ENCODE results near the gene PRKG1. TPM values are rescaled to one million over a fixed set of nuclear protein-coding genes. Genes with fewer than 3 reads are reported as not detected.

PRKG1 gene
- total and polyA plus RNA-seq, 2 of the 4 experiments (the other 2 are of a cell fraction), result 3.5 to 18.3 TPM

DNA sequence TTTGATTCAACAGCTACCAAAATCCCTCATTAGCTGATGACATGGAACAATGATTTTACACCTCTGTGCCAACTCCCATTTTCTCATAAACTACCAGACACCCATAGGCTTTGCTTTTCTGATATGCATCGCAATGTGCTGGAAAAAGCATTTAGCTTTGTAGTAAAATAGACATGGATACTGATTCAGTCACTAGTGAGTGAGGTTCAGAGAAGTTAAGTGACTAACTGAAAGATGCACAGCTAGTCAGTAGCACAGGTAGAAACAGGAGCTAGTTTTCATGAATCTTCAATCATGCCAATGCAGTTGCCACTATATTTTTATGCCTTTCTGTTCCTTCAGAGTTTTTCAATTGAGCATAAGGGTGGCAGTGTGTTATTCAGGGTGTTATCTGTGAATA is 38.7 kb downstream of the PRKG1 start:
- Histone ChIP-seq H3K9ac (ENCODE audit: low read depth, low read length) (no peak overlapping the region), H3K23ac (ENCODE audit: low read depth, low read length) (peak overlapping the region; percentile 24; the same call in 1 of the 2 replicates), H2AK9ac (replicated peaks; ENCODE audit: low read depth, low read length, poor library complexity) (no peak overlapping the region), H3K27me3 (ENCODE audit: control insufficient read depth, insufficient read depth, low read length) (no peaks in the 10 kb centered on the region), H4K20me1 (ENCODE audit: insufficient read depth, low read length) (peaks cover 4% of the 10 kb centered on the region; the same call in 1 of the 2 replicates), H3K4me1 (ENCODE audit: control insufficient read depth, insufficient read depth, low read length) (peaks cover 15% of the 10 kb centered on the region; the same call in 1 of the 2 replicates), H2AK5ac (ENCODE audit: low read depth, low read length) (no peak overlapping the region; the same call in 1 of the 2 replicates), H4K91ac (ENCODE audit: insufficient read depth, low read depth, low read length) (no peak overlapping the region), H2BK120ac (ENCODE audit: low read depth, low read length) (peak overlapping the region; percentile 4; the same call in 1 of the 2 replicates), H3K14ac (replicated peaks; ENCODE audit: low read depth, low read length) (0 out of 2 replicates have a peak overlapping the region, but pooled peaks have one; percentile 10), H3K9me1 (ENCODE audit: insufficient read depth, low read length) (peaks cover 4% of the 10 kb centered on the region), H4K8ac (ENCODE audit: low read depth in 2 of 2, low read length in 2 of 2) (no peak overlapping the region), H2BK20ac (ENCODE audit: low read depth, low read length) (no peak overlapping the region), H3K79me1 (ENCODE audit: low read depth in 1 of 2, low read length in 2 of 2) (peaks cover 28 to 52% of the 10 kb centered on the region in 2 experiments), H2BK5ac (ENCODE audit: low read depth, low read length, poor library complexity, severe bottlenecking) (no peak overlapping the region), H3K18ac (ENCODE audit: low read depth, low read length) (no peak overlapping the region), H3K4me2 (ENCODE audit: low read depth, low read length) (no peak overlapping the region), H3K4ac (ENCODE audit: low read depth, low read length) (no peak overlapping the region), H3K4me3 (ENCODE audit: insufficient read depth, low read depth, low read length) (no peak overlapping the region), H3K56ac (ENCODE audit: extremely low read depth, insufficient read depth, low read length) (no peak overlapping the region), H3K27ac (ENCODE audit: insufficient read depth, low read length) (no peak overlapping the region), H3K9me3 (ENCODE audit: control insufficient read depth, insufficient read depth, low read length) (no peaks in the 10 kb centered on the region), H2AFZ (replicated peaks; ENCODE audit: low read length, poor library complexity) (no peak overlapping the region), H2BK15ac (ENCODE audit: low read depth, low read length) (peak overlapping the region; percentile 34; the same call in 1 of the 3 replicates), H3K36me3 (ENCODE audit: control insufficient read depth, insufficient read depth, low read length) (no peaks in the 10 kb centered on the region), H4K5ac (ENCODE audit: low read depth, low read length) (no peak overlapping the region)
- no peak for TF ChIP-seq MAZ (IDR thresholded peaks at IDR 0.05; ENCODE audit: borderline replicate concordance, low read depth, low read length)
- no peak for TF ChIP-seq MXI1 (IDR thresholded peaks at IDR 0.05; ENCODE audit: borderline replicate concordance, low read depth, low read length)
- no peak for TF ChIP-seq RAD21 (IDR thresholded peaks at IDR 0.05; ENCODE audit: low read length)
- no peak for TF ChIP-seq RCOR1 (IDR thresholded peaks at IDR 0.05; ENCODE audit: insufficient replicate concordance, low read length)
- TF ChIP-seq, protein P1, sequence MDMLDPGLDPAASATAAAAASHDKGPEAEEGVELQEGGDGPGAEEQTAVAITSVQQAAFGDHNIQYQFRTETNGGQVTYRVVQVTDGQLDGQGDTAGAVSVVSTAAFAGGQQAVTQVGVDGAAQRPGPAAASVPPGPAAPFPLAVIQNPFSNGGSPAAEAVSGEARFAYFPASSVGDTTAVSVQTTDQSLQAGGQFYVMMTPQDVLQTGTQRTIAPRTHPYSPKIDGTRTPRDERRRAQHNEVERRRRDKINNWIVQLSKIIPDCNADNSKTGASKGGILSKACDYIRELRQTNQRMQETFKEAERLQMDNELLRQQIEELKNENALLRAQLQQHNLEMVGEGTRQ (IDR thresholded peaks at IDR 0.05; ENCODE audit: low read depth, low read length), result no peak
- no peak for TF ChIP-seq MAFK (IDR thresholded peaks at IDR 0.05; ENCODE audit: low read depth, low read length)
- no peak for TF ChIP-seq FOS (IDR thresholded peaks at IDR 0.05; ENCODE audit: low read depth, low read length)
- TF ChIP-seq, protein P2, sequence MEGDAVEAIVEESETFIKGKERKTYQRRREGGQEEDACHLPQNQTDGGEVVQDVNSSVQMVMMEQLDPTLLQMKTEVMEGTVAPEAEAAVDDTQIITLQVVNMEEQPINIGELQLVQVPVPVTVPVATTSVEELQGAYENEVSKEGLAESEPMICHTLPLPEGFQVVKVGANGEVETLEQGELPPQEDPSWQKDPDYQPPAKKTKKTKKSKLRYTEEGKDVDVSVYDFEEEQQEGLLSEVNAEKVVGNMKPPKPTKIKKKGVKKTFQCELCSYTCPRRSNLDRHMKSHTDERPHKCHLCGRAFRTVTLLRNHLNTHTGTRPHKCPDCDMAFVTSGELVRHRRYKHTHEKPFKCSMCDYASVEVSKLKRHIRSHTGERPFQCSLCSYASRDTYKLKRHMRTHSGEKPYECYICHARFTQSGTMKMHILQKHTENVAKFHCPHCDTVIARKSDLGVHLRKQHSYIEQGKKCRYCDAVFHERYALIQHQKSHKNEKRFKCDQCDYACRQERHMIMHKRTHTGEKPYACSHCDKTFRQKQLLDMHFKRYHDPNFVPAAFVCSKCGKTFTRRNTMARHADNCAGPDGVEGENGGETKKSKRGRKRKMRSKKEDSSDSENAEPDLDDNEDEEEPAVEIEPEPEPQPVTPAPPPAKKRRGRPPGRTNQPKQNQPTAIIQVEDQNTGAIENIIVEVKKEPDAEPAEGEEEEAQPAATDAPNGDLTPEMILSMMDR (conservative IDR thresholded peaks at IDR 0.05; ENCODE audit: low read depth, low read length), result no peak
- no peak for TF ChIP-seq NFE2L2 (IDR thresholded peaks at IDR 0.05; ENCODE audit: low read depth, low read length)
- no peak for TF ChIP-seq BHLHE40 (IDR thresholded peaks at IDR 0.05; ENCODE audit: low read depth, low read length)
- TF ChIP-seq, protein P3, sequence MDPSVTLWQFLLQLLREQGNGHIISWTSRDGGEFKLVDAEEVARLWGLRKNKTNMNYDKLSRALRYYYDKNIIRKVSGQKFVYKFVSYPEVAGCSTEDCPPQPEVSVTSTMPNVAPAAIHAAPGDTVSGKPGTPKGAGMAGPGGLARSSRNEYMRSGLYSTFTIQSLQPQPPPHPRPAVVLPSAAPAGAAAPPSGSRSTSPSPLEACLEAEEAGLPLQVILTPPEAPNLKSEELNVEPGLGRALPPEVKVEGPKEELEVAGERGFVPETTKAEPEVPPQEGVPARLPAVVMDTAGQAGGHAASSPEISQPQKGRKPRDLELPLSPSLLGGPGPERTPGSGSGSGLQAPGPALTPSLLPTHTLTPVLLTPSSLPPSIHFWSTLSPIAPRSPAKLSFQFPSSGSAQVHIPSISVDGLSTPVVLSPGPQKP (IDR thresholded peaks at IDR 0.05; ENCODE audit: borderline replicate concordance, low read depth, low read length), result no peak
- no peak for TF ChIP-seq CEBPB (IDR thresholded peaks at IDR 0.05; ENCODE audit: low read depth, low read length)
- no peak for TF ChIP-seq CHD1 (IDR thresholded peaks at IDR 0.05; ENCODE audit: low read depth, low read length)
- TF ChIP-seq POLR2A (IDR thresholded peaks at IDR 0.05; ENCODE audit: low read depth, low read length), result no peak
- BruUV-seq (replicated peaks), result no TSS peak
- WGBS, 2 experiments (ENCODE audit: extremely low coverage in 2 of 2, insufficient read length in 1 of 2), result no CpG with 5 or more reads among the region's 1 CpG
- intact Hi-C loops (cut with micrococcal nuclease) (no loop called here), dilution Hi-C loops (cut with HindIII; ENCODE audit: low sequenced_read_pairs, unreplicated experiment) (no loop called here), in situ Hi-C loops (cut with MboI; ENCODE audit: low sequenced_read_pairs) (no loop called here)
- no peak for ATAC-seq (ENCODE audit: low read depth)
- DNase-seq, result no peak
- CTCF ChIA-PET, result interaction anchor here (1.1 kb wide), 1 partner anchor 25 kb away, joined by 3 read pairs; no protein-coding TSS in a partner anchor
- POLR2A ChIA-PET (ENCODE audit: unreplicated experiment), result no interaction called here
